A673 (cell line): Measurements from ENCODE around the gene OSGIN1.

Experiments
- CTCF ChIP-seq: fragments of 300-800, 200-600 bp; sonication (generic); conservative IDR thresholded peaks from 2 replicates; pipeline ENCODE4 v1.5.1; 2017; ENCODE audit warnings: low read depth, mild to moderate bottlenecking, antibody characterized with exemption, low read length, moderate library complexity, mixed read lengths
- EZH2 ChIP-seq: fragments of 200-600 bp; sonication (generic); IDR thresholded peaks from 2 replicates; pipeline ENCODE4 v1.6.1; 2017; ENCODE audit warnings: borderline replicate concordance, low read depth, mild to moderate bottlenecking, mixed read lengths, antibody characterized with exemption, low read length; ENCODE audit not compliant: poor library complexity, severe bottlenecking

- TF ChIP-seq CTCF (no peak), EZH2 (no peak)
Measured at GRCh38 chr16:83906683-83907082, 46.4 kb upstream of the OSGIN1 start.
